BJ (cell line): ENCODE results near the gene GCAT. TPM values are rescaled to one million over a fixed set of nuclear protein-coding genes. Genes with fewer than 3 reads are reported as not detected.
"Not testable (repeated sequence)": the region's sequence is repeated elsewhere in the genome, so short reads cannot be mapped to it uniquely, and the experiment has no call there.

Experiments used
- CTCF ChIA-PET: fragments of 350-600 bp; formaldehyde crosslinking; extraction: SDS; loops from one replicate; lab custom pipeline; 2021; ENCODE audit warnings: antibody characterized with exemption, inconsistent platforms; lab: Yijun Ruan, JAX
- POLR2A ChIA-PET: fragments of 300-600 bp; sonication (Branson Sonifier 250); formaldehyde crosslinking; extraction: SDS; loops from one replicate; lab custom pipeline; 2021; ENCODE audit warnings: antibody characterized with exemption; lab: Charles Lee
- DNase-seq: peaks from one replicate; pipeline ENCODE4 v3.0.0-alpha.2; 2011; ENCODE audit warnings: low read depth
- H3K27me3 ChIP-seq: 2 replicates; pipeline ENCODE4 v1.6.0; 2011; ENCODE audit warnings: low read length; ENCODE audit not compliant: control insufficient read depth, insufficient read depth
- H3K36me3 ChIP-seq: 2 replicates; pipeline ENCODE4 v1.5.1; 2011; ENCODE audit warnings: low read length; ENCODE audit not compliant: control insufficient read depth, insufficient read depth
- H3K4me3 ChIP-seq: 2 replicates; pipeline ENCODE4 v1.5.1; 2011; ENCODE audit warnings: low read depth, mild to moderate bottlenecking, control low read depth, low read length
- polyA plus RNA-seq: library from polyadenylated mRNA; depleted of rRNA; stranded (reverse); fragments of >200 nt; gene quantifications from 2 replicates; pipeline ENCODE4 v1.2.3, GENCODE V29; 2011
- TF ChIP-seq, protein P1 (sequence below): IDR thresholded peaks from 2 replicates; pipeline ENCODE4 v1.5.1; 2011; ENCODE audit warnings: low read depth, mild to moderate bottlenecking, control low read depth, inconsistent platforms, low read length, moderate library complexity; ENCODE audit not compliant: insufficient read depth

The GCAT gene
- polyA plus RNA-seq, 1 experiment = 24.9 TPM

DNA sequence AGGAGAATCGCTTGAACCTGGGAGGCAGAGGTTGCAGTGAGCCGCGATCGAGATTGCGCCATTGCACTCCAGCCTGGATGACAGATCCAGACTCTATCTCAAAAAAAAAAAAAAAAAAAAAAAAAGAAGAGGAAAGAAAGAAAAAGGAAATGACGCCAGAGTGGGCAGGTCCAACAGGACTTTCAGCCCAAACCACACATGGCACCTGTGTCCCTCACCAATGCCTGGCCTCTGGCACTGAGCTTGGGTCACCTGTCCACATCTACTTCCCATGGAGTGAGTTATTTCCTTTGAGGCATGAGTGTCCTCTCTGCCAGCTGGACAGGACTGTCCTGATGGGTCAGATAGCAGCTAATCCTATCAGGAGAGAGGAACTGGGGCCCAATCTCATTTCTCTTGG, 15.2 kb upstream of the GCAT start:
- TF ChIP-seq, protein P1, sequence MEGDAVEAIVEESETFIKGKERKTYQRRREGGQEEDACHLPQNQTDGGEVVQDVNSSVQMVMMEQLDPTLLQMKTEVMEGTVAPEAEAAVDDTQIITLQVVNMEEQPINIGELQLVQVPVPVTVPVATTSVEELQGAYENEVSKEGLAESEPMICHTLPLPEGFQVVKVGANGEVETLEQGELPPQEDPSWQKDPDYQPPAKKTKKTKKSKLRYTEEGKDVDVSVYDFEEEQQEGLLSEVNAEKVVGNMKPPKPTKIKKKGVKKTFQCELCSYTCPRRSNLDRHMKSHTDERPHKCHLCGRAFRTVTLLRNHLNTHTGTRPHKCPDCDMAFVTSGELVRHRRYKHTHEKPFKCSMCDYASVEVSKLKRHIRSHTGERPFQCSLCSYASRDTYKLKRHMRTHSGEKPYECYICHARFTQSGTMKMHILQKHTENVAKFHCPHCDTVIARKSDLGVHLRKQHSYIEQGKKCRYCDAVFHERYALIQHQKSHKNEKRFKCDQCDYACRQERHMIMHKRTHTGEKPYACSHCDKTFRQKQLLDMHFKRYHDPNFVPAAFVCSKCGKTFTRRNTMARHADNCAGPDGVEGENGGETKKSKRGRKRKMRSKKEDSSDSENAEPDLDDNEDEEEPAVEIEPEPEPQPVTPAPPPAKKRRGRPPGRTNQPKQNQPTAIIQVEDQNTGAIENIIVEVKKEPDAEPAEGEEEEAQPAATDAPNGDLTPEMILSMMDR = no peak
- no peak for DNase-seq
- Histone ChIP-seq H3K4me3 (no peak overlapping the region), H3K27me3 (no peaks in the 10 kb centered on the region), H3K36me3 (no peaks in the 10 kb centered on the region)
- POLR2A ChIA-PET = interaction anchor here (0.6 kb wide), 1 partner anchor 191 kb away, joined by 6 read pairs; no protein-coding TSS in a partner anchor
- CTCF ChIA-PET = interaction anchor here (0.6 to 3.2 kb wide), 17 partner anchors 10 to 185 kb away, joined by 3 to 32 read pairs (median 7); partner anchors contain the start of genes GCAT, GGA1, LGALS1 and PDXP

DNA sequence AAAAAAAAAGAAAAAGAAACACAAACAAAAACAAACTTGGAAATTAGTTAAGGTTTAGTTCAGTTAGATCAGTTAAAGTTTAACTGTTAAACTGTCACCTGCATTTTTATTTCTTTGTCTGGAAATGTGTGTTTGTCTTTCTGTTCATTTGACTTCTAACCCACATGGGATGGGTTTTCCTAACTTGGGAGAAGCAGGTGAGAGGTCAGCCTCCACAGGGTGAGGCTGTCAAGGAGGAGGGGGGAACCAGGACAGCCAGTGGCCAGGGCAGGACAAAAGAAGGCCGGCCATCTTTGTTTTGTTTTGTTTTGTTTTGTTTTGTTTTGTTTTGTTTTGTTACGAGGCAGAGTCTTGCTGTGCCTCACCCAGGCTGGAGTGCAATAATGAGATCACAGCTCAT, 13.4 kb upstream of the GCAT start:
- H3K36me3 ChIP-seq = no peaks in the 10 kb centered on the region
- ChIA-PET POLR2A (no interaction called here), CTCF (interaction anchor here (1.0 to 3.2 kb wide), 3 partner anchors 12 to 133 kb away, joined by 3 to 26 read pairs (median 6); no protein-coding TSS in a partner anchor)
- no peak for DNase-seq
- peaks cover 3% of the 10 kb centered on the region; the same call in 1 of the 2 replicates for H3K27me3 ChIP-seq
- no peak overlapping the region for H3K4me3 ChIP-seq
- TF ChIP-seq, protein P1 = no peak

DNA sequence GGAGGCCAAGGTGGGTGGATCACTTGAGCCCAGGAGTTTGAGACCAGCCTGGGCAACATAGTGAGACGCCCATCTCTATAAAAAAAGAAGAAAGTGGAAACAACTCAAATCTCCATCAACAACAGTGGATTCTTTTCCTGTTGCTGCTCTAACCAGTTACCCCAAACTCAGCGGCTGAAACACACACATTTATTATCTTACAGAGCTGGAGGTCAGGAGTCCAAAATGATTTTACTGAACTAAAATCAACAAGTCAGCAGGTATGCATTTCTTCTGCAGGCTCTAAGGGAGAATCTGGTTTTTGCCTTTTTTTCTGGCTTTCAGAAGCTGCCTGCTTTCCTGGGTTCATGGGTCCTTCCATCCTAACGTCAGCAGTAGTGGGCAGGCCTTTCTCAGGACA, 11.7 kb upstream of the GCAT start:
- DNase-seq = no peak
- ChIA-PET CTCF (interaction anchor here (0.9 to 2.0 kb wide), 4 partner anchors 115 to 173 kb away, joined by 3 to 8 read pairs (median 5); no protein-coding TSS in a partner anchor), POLR2A (no interaction called here)
- Histone ChIP-seq H3K4me3 (no peak overlapping the region), H3K27me3 (peaks cover 3% of the 10 kb centered on the region; the same call in 1 of the 2 replicates), H3K36me3 (no peaks in the 10 kb centered on the region)
- TF ChIP-seq, protein P1 = no peak

DNA sequence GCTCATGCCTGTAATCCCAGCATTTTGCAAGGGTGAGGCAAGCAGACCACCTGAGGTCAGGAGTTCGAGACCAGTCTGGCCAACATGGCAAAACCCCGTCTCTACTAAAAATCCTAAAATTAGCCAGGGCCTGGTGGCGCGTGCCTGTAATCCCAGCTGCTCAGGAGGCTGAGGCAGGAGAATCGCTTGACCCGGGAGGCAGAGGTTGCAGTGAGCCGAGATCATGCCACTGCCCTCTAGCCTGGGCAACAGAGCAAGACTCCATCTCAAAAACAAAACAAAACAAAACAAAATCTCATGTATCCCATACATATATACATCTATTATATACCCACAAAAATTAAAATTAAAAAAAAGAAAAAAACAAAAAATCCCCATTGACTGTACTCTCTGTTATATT, 10.5 kb upstream of the GCAT start:
- H3K36me3 ChIP-seq, DNase-seq, CTCF ChIA-PET, H3K27me3 ChIP-seq, POLR2A ChIA-PET, H3K4me3 ChIP-seq: not testable (repeated sequence)

DNA sequence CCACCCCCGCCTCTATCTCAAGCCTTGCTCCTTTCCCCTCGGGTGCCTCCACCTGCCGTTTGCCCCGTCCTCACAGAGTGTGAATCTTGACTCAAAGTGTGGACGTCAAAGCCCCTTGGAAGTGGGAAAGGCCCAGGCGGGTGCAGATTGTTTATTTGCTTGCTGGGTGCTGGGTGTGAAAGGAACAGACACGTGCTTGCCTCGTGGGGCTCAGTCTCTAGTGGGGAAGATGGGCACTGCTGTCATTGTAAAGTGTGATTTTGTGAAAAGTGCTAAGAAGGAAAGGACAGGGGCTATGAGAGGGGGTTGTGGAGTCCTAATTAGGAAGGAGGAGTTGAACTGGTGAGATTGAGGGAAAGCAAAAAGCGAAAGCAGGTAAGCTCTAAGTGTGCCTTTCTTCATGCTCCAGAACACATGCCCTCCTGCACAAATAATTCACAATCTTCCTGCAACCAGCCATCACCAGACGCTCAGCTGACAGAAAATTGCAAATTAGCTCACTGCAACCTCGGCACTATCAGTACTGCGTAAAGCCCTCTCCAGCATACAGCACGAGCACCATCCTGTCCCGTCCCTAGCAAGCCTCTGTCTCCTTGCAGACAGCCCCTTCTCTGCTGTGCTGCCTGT, 9.7 kb upstream of the GCAT start:
- no peak for DNase-seq
- no peak overlapping the region for H3K4me3 ChIP-seq
- peaks cover 3% of the 10 kb centered on the region; the same call in 1 of the 2 replicates for H3K27me3 ChIP-seq
- POLR2A ChIA-PET = no interaction called here
- CTCF ChIA-PET = no interaction called here
- no peaks in the 10 kb centered on the region for H3K36me3 ChIP-seq
- TF ChIP-seq, protein P1 = no peak

DNA sequence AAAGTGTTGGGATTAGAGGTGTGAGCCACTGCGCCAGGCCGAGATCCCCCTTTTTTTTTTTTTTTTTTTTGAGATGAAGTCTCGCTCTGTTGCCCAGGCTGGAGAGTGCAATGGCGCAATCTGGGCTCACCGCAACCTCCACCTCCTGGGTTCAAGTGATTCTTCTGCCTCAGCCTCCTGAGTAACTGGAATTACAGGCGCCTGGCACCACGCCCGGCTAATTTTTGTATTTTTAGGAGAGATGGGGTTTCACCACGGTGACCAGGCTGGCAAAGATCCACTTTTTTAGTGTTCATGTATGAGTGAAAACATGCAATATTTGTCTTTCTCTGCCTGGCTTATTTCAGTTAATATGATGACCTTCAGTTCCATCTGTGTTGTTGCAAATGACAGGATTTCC, 7.8 kb upstream of the GCAT start:
- CTCF ChIA-PET = interaction anchor here (1.3 kb wide), 1 partner anchor 8 kb away, joined by 3 read pairs; no protein-coding TSS in a partner anchor
- POLR2A ChIA-PET, H3K4me3 ChIP-seq, DNase-seq, H3K36me3 ChIP-seq, H3K27me3 ChIP-seq: not testable (repeated sequence)
